ENCODE data around the gene MT1E. TPM values are rescaled to one million over a fixed set of nuclear protein-coding genes. Genes with fewer than 3 reads are reported as not detected.

The MT1E gene
- total RNA-seq, 5 donors from 2014 or later (not counting 1 experiment from before 2014, with no cell fraction given): 1.9 to 10.8 (median 6.1) TPM

GRCh38 chr16:56608043-56608875 is 17.3 kb upstream of the MT1E start, which contains the start of gene MT2A:
MT2A (plus strand) TSS chr16:56608584; CDS start chr16:56608656, 72 bp downstream.
- Histone ChIP-seq H3K4me1 (ENCODE audit: control insufficient read depth in 1 of 2, extremely low read depth in 1 of 2, insufficient read depth in 2 of 2, low read length in 2 of 2) (peaks cover 27 to 51% of the 10 kb centered on the region in 2 experiments), H3K27me3 (replicated peaks in 1 of 2; ENCODE audit: control insufficient read depth in 2 of 2, extremely low read depth in 1 of 2, insufficient read depth in 2 of 2, low read length in 1 of 2) (no peaks in the 10 kb centered on the region), H3K27ac (ENCODE audit: low read length) (peak within 1 kb of the TSS; percentile 95), H3K4me3 (ENCODE audit: control insufficient read depth in 1 of 2, extremely low read depth in 1 of 2, low read length in 1 of 2) (peak within 1 kb of the TSS; percentile 66 to 67), H3K36me3 (ENCODE audit: control insufficient read depth in 2 of 2, extremely low read depth in 1 of 2, insufficient read depth in 1 of 2, low read length in 1 of 2) (no peaks in the 10 kb centered on the region), H3K9me3 (no peaks in the 10 kb centered on the region)
- ChIA-PET CTCF (interaction anchor here in 1 of 2 donors (0.6 to 3.7 kb wide), 7 partner anchors 16 to 559 kb away, joined by 3 to 24 read pairs (median 4); partner anchors contain the start of gene MT1X), POLR2A (interaction anchor here (1.0 kb wide), 3 partner anchors 17 to 1247 kb away, joined by 3 to 7 read pairs (median 4); partner anchors contain the start of gene MT1E (in 1 of the 2))
- peak; percentile 69 to 92 (median 82) for DNase-seq
- peak within 1 kb of the TSS; percentile 93 to 98 for H3K27ac Mint-ChIP-seq
- H3K36me3 Mint-ChIP-seq: no peaks in the 10 kb centered on the region
- no peaks in the 10 kb centered on the region for H3K9me3 Mint-ChIP-seq
- H3K4me1 Mint-ChIP-seq: peaks cover 45 to 55% (median 51%) of the 10 kb centered on the region in 3 donors
- H3K4me3 Mint-ChIP-seq: peak within 1 kb of the TSS; percentile 91 to 96 (median 94)
- 4% methylated on average over 62 of the region's 62 CpGs for WGBS (ENCODE audit: insufficient coverage)
- H3K27me3 Mint-ChIP-seq: no peaks in the 10 kb centered on the region
- ATAC-seq (replicated peaks in 1 of 4): peak; percentile 75 to 95 (median 92)

- ATAC-seq (replicated peaks in 1 of 4): peak in 2 of 4 experiments; percentile 13
- Histone ChIP-seq H3K27me3 (replicated peaks in 1 of 2; ENCODE audit: control insufficient read depth in 2 of 2, extremely low read depth in 1 of 2, insufficient read depth in 2 of 2, low read length in 1 of 2) (no peaks in the 10 kb centered on the region), H3K36me3 (ENCODE audit: control insufficient read depth in 2 of 2, extremely low read depth in 1 of 2, insufficient read depth in 1 of 2, low read length in 1 of 2) (no peaks in the 10 kb centered on the region), H3K4me1 (ENCODE audit: control insufficient read depth in 1 of 2, extremely low read depth in 1 of 2, insufficient read depth in 2 of 2, low read length in 2 of 2) (peaks cover 27 to 51% of the 10 kb centered on the region in 2 experiments), H3K9me3 (no peaks in the 10 kb centered on the region), H3K4me3 (ENCODE audit: control insufficient read depth in 1 of 2, extremely low read depth in 1 of 2, low read length in 1 of 2) (peak overlapping the region; percentile 66 to 67), H3K27ac (ENCODE audit: low read length) (peak overlapping the region; percentile 95)
- 0% methylated on average over 13 of the region's 21 CpGs for WGBS (ENCODE audit: insufficient coverage)
- CTCF ChIA-PET: interaction anchor here in 1 of 2 donors (0.6 to 3.7 kb wide), 6 partner anchors 8 to 93 kb away, joined by 3 to 24 read pairs (median 5); no protein-coding TSS in a partner anchor
- H3K27me3 Mint-ChIP-seq: no peaks in the 10 kb centered on the region
- POLR2A ChIA-PET: interaction anchor here in 1 of 2 donors (1.0 to 1.6 kb wide), 3 partner anchors 17 to 67 kb away, joined by 4 to 7 read pairs (median 5); partner anchors contain the start of gene MT1E
- H3K9me3 Mint-ChIP-seq: no peaks in the 10 kb centered on the region
- no peaks in the 10 kb centered on the region for H3K36me3 Mint-ChIP-seq
- no peak for DNase-seq
- H3K4me3 Mint-ChIP-seq: peak overlapping the region; percentile 91 to 96 (median 94)
- peak overlapping the region; percentile 93 to 98 for H3K27ac Mint-ChIP-seq
- H3K4me1 Mint-ChIP-seq: peaks cover 43 to 55% (median 51%) of the 10 kb centered on the region in 3 donors
Measured at GRCh38 chr16:56608876-56609462, 16.6 kb upstream of the MT1E start.

GRCh38 chr16:56609463-56609921 is 16.1 kb upstream of the MT1E start:
- peak in 34 of 35 experiments; percentile 49 to 93 (median 75) for DNase-seq
- Mint-ChIP-seq H3K4me1 (peaks cover 44 to 56% (median 51%) of the 10 kb centered on the region in 3 donors), H3K27me3 (no peaks in the 10 kb centered on the region), H3K36me3 (no peaks in the 10 kb centered on the region), H3K4me3 (peak overlapping the region; percentile 91 to 96 (median 94)), H3K9me3 (no peaks in the 10 kb centered on the region), H3K27ac (peak overlapping the region; percentile 93 to 98)
- Histone ChIP-seq H3K4me3 (ENCODE audit: control insufficient read depth in 1 of 2, extremely low read depth in 1 of 2, low read length in 1 of 2) (peak overlapping the region; percentile 66 to 67), H3K9me3 (no peaks in the 10 kb centered on the region), H3K4me1 (ENCODE audit: control insufficient read depth in 1 of 2, extremely low read depth in 1 of 2, insufficient read depth in 2 of 2, low read length in 2 of 2) (peaks cover 27 to 51% of the 10 kb centered on the region in 2 experiments), H3K27me3 (replicated peaks in 1 of 2; ENCODE audit: control insufficient read depth in 2 of 2, extremely low read depth in 1 of 2, insufficient read depth in 2 of 2, low read length in 1 of 2) (no peaks in the 10 kb centered on the region), H3K27ac (ENCODE audit: low read length) (peak overlapping the region; percentile 95), H3K36me3 (ENCODE audit: control insufficient read depth in 2 of 2, extremely low read depth in 1 of 2, insufficient read depth in 1 of 2, low read length in 1 of 2) (no peaks in the 10 kb centered on the region)
- ATAC-seq (replicated peaks in 1 of 4): peak; percentile 34 to 56 (median 44)
- ChIA-PET POLR2A (interaction anchor here in 1 of 2 donors (0.5 to 1.6 kb wide), 4 partner anchors 12 to 97 kb away, joined by 3 to 5 read pairs (median 3); no protein-coding TSS in a partner anchor), CTCF (interaction anchor here in 1 of 2 donors (1.2 to 2.3 kb wide), 2 partner anchors 9 to 92 kb away, joined by 4 to 8 read pairs; no protein-coding TSS in a partner anchor)
- WGBS (ENCODE audit: insufficient coverage): 0% methylated on average over 3 of the region's 6 CpGs

GRCh38 chr16:56610017-56610608 is 15.5 kb upstream of the MT1E start:
- peaks cover 47 to 58% (median 51%) of the 10 kb centered on the region in 3 donors for H3K4me1 Mint-ChIP-seq

GRCh38 chr16:56610609-56611111 is 14.9 kb upstream of the MT1E start:
- DNase-seq: peak in 2 of 35 experiments; percentile 17 to 29
- H3K4me1 Mint-ChIP-seq: peaks cover 49 to 58% (median 51%) of the 10 kb centered on the region in 3 donors

More at GRCh38 chr16:56610017-56610608, 15.5 kb upstream of the MT1E start:
- 0% methylated on average over 10 of the region's 10 CpGs for WGBS (ENCODE audit: insufficient coverage)
- ChIA-PET POLR2A (interaction anchor here in 1 of 2 donors (0.5 to 1.6 kb wide), 4 partner anchors 11 to 97 kb away, joined by 3 to 5 read pairs (median 3); no protein-coding TSS in a partner anchor), CTCF (interaction anchor here in 1 of 2 donors (1.0 to 2.3 kb wide), 4 partner anchors 9 to 92 kb away, joined by 3 to 8 read pairs (median 4); no protein-coding TSS in a partner anchor)
- Mint-ChIP-seq H3K27ac (peak overlapping the region; percentile 93 to 98), H3K27me3 (no peaks in the 10 kb centered on the region), H3K4me3 (peak overlapping the region; percentile 91 to 96 (median 94)), H3K36me3 (no peaks in the 10 kb centered on the region), H3K9me3 (no peaks in the 10 kb centered on the region)
- peak in 34 of 35 experiments; percentile 44 to 88 (median 70) for DNase-seq
- Histone ChIP-seq H3K36me3 (ENCODE audit: control insufficient read depth in 2 of 2, extremely low read depth in 1 of 2, insufficient read depth in 1 of 2, low read length in 1 of 2) (no peaks in the 10 kb centered on the region), H3K9me3 (no peaks in the 10 kb centered on the region), H3K4me1 (ENCODE audit: control insufficient read depth in 1 of 2, extremely low read depth in 1 of 2, insufficient read depth in 2 of 2, low read length in 2 of 2) (peaks cover 27 to 51% of the 10 kb centered on the region in 2 experiments), H3K27ac (ENCODE audit: low read length) (peak overlapping the region; percentile 95), H3K4me3 (ENCODE audit: control insufficient read depth in 1 of 2, extremely low read depth in 1 of 2, low read length in 1 of 2) (peak overlapping the region; percentile 66 to 67), H3K27me3 (replicated peaks in 1 of 2; ENCODE audit: control insufficient read depth in 2 of 2, extremely low read depth in 1 of 2, insufficient read depth in 2 of 2, low read length in 1 of 2) (no peaks in the 10 kb centered on the region)
- peak; percentile 22 to 78 (median 26) for ATAC-seq (replicated peaks in 1 of 4)

More at GRCh38 chr16:56610609-56611111, 14.9 kb upstream of the MT1E start:
- no peaks in the 10 kb centered on the region for H3K9me3 Mint-ChIP-seq
- ChIA-PET POLR2A (interaction anchor here in 1 of 2 donors (1.3 to 1.6 kb wide), 2 partner anchors 13 to 33 kb away, joined by 3 to 5 read pairs; no protein-coding TSS in a partner anchor), CTCF (interaction anchor here in 1 of 2 donors (1.0 to 2.3 kb wide), 3 partner anchors 10 to 92 kb away, joined by 3 to 8 read pairs (median 5); no protein-coding TSS in a partner anchor)
- H3K27ac Mint-ChIP-seq: peak overlapping the region; percentile 93 to 98
- Histone ChIP-seq H3K27ac (ENCODE audit: low read length) (peak overlapping the region; percentile 95), H3K4me3 (ENCODE audit: control insufficient read depth in 1 of 2, extremely low read depth in 1 of 2, low read length in 1 of 2) (no peak overlapping the region), H3K36me3 (ENCODE audit: control insufficient read depth in 2 of 2, extremely low read depth in 1 of 2, insufficient read depth in 1 of 2, low read length in 1 of 2) (no peaks in the 10 kb centered on the region), H3K4me1 (ENCODE audit: control insufficient read depth in 1 of 2, extremely low read depth in 1 of 2, insufficient read depth in 2 of 2, low read length in 2 of 2) (peaks cover 27 to 51% of the 10 kb centered on the region in 2 experiments), H3K27me3 (replicated peaks in 1 of 2; ENCODE audit: control insufficient read depth in 2 of 2, extremely low read depth in 1 of 2, insufficient read depth in 2 of 2, low read length in 1 of 2) (no peaks in the 10 kb centered on the region), H3K9me3 (no peaks in the 10 kb centered on the region)
- H3K36me3 Mint-ChIP-seq: no peaks in the 10 kb centered on the region
- ATAC-seq (replicated peaks in 1 of 4): peak in 2 of 4 experiments; percentile 5 to 34
- no peaks in the 10 kb centered on the region for H3K27me3 Mint-ChIP-seq
- 63% methylated on average over 2 of the region's 2 CpGs for WGBS (ENCODE audit: insufficient coverage)
- H3K4me3 Mint-ChIP-seq: peak overlapping the region; percentile 72 to 96 (median 91)
